T47D (cell line): Measurements from ENCODE around the gene PRKG1.

ENCODE experiments used
- DNase-seq, 2 experiments: peaks; one replicate each; pipeline versions ENCODE4 v3.0.0 to v3.0.0-alpha.2; 2011 to 2012; ENCODE audit warnings: low read depth in 1 of 2, low spot score in 1 of 2
- JUND ChIP-seq: IDR thresholded peaks from 2 replicates; pipeline ENCODE4 v1.6.1; 2012; ENCODE audit warnings: low read depth
- in situ Hi-C: cut with HindIII; loops from 2 replicates; pipeline ENCODE4 v1.10.0; 2016; ENCODE audit warnings: low sequenced_read_pairs, low pct_unique_long_range_greater_than_20kb

Gene PRKG1

GRCh38 chr10:51522858-51523257 is 448.6 kb downstream of the PRKG1 start:
- in situ Hi-C loops, result no loop called here
- DNase-seq, result no peak
- TF ChIP-seq JUND, result no peak

GRCh38 chr10:51523440-51523839 is 449.2 kb downstream of the PRKG1 start:
- in situ Hi-C loops, result no loop called here
- no peak for TF ChIP-seq JUND
- DNase-seq, result no peak

DNA sequence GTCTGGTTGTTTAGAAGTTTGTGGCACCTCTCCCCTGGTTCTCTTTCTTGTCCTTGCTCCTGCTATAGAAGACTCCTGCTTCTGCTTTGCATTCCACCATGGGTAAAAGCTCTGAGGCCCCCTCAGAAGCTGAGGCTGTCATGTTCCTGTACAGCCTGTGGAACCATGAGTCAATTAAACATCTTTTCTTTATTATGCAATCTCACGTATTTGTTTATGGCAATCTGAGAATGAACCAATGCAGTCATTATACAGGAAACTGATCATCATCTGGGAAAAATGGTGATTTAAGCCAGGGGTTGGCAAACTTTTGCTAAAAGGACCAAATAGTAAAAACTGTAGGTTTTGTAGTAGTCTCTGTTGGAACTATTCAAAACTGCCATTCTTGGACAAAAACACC is 449.8 kb downstream of the PRKG1 start:
- DNase-seq, result no peak
- TF ChIP-seq JUND, result no peak
- in situ Hi-C loops, result no loop called here

- no peak for DNase-seq
- TF ChIP-seq JUND, result no peak
- in situ Hi-C loops, result no loop called here
Measured at GRCh38 chr10:51527522-51528219, 453.4 kb downstream of the PRKG1 start.

DNA sequence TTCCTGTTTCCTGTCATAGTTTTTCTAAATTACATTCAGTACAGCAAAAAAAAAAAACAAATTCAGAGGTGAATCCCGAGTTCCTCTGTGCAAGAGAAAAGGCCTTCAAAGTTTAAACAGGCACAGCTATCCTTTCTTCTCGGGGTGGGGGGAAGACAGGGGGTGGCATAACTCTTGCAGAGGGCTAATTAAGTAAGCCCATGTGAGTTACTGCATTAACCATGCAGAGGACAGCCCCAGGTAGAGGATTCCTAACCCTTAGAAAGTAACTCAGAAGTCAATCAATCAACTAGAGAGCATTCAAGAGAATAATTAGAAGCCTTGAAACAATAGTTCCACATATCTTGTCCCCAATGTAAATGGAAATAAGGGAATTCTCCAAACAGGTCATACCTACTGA is 454.2 kb downstream of the PRKG1 start:
- TF ChIP-seq JUND, result no peak

DNA sequence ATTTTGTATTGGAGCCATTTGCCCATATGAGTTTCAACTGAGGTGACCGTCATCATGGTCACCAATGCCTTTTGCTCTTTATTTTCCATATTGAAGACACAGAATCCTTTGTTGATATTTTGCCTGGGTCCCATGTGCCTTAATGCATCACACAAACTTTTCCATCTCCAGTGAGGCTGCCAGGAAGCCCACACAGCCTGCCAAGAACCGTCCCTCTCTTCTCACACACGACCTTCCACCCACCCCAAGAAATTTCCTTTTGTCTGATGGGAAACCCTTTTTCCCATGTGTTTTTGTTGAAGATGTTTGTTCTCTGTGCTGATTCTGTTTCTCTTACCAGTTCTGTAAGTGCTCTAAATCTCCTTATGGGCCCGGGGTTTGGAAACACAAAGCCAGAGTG is 456.3 kb downstream of the PRKG1 start:
- TF ChIP-seq JUND, result no peak
- in situ Hi-C loops, result no loop called here
- DNase-seq, result no peak

More for the DNA sequence above, 454.2 kb downstream of the PRKG1 start:
- DNase-seq, result no peak
- in situ Hi-C loops, result no loop called here

DNA sequence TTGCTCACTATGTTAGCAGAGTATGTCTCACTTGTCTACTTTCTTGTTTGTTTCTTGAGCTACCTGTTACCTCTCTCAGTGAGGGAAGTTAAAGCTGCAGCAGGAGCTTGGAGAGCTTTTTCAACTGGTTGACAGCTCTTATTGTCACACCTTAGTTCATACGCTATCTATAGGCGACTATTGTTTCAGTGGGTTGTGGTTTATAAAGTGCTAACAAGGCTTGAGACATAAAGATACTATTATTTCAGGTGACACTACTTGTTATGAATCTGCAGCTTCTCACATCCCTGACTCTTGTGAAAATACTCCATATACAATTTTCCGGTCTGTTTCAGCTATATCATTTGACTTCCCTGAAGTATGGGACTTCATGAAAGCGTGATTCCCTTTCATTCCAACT is 457.8 kb downstream of the PRKG1 start:
- no peak for DNase-seq
- TF ChIP-seq JUND, result no peak
- in situ Hi-C loops, result no loop called here

- TF ChIP-seq JUND, result no peak
Measured at GRCh38 chr10:51542853-51543252, 468.6 kb downstream of the PRKG1 start.

GRCh38 chr10:51544933-51545332 is 470.6 kb downstream of the PRKG1 start:
- DNase-seq, result no peak
- TF ChIP-seq JUND, result no peak
- in situ Hi-C loops, result no loop called here

More at GRCh38 chr10:51542853-51543252, 468.6 kb downstream of the PRKG1 start:
- in situ Hi-C loops, result no loop called here
- no peak for DNase-seq

- in situ Hi-C loops, result no loop called here
- TF ChIP-seq JUND, result no peak
- DNase-seq, result no peak
Measured at GRCh38 chr10:51547941-51548340, 473.7 kb downstream of the PRKG1 start.

GRCh38 chr10:51552879-51553278 is 478.6 kb downstream of the PRKG1 start:
- in situ Hi-C loops, result no loop called here
- no peak for TF ChIP-seq JUND
- DNase-seq, result no peak

DNA sequence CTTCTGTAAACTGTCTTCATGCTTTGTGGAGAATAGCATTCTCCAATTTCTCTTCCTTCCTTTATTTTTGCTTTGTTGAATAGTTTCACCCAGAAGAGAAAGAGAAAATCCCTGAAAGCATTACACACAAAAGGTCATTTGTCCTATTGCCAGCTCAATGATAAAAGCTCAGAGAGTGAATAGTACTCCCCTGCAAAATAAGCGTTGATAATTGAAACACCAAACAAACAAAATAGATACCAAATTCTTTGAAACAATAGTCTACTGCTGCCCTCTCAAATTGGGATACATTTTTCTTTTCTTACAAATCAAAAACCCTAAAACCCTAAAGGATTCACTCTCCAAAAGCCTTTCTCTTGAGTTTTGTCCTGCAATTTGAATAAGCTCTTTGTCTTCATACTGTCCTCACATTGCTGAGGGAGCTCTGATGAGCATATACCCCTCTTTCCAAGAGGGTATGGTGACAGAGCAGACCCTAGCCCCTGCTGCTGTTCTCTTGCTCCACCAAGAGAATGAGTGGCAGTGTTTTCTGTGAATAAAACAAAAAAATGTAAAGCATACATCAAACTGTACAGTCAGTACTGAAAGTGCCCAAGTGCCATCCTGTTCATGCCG is 490.7 kb downstream of the PRKG1 start:
- in situ Hi-C loops, result no loop called here
- no peak for TF ChIP-seq JUND
- DNase-seq, result no peak

GRCh38 chr10:51567271-51567670 is 493.0 kb downstream of the PRKG1 start:
- no peak for TF ChIP-seq JUND
- in situ Hi-C loops, result no loop called here
- DNase-seq, result no peak

DNA sequence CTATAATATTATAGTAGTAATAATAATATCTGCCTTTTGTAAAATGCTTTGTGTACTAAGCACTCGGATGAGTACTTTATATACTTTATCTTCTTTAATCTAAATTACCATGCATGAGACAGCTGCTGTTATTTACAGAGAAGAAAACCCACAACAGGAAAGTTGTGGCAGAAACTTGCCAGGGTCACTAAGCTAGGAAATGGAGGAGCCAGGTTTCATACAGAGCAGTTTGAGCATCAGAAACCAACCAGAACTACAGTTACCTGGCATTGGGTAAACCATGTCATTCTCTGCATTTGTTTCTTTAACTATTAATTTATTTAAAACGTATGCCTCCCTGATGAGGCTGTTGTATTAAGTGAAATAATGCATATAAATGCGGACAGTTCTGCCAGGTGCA is 495.2 kb downstream of the PRKG1 start:
- no peak for DNase-seq
- in situ Hi-C loops, result no loop called here
- TF ChIP-seq JUND, result no peak
